VCaP (cell line): ENCODE results near the gene NFE2.

Experiments
- H3K27ac ChIP-seq: fragments of 450-650 bp; 2 replicates; pipeline ENCODE4 v1.5.1; 2017
- CTCF ChIP-seq: fragments of 450-650 bp; conservative IDR thresholded peaks from 2 replicates; pipeline ENCODE4 v1.5.1; 2017; ENCODE audit warnings: mild to moderate bottlenecking, moderate library complexity

NFE2 gene

GRCh38 chr12:54282949-54283593 lies 17.7 kb downstream of the NFE2 start:
- no peak for TF ChIP-seq CTCF
- peak overlapping the region; percentile 98 for H3K27ac ChIP-seq

GRCh38 chr12:54281694-54282093 lies 19.1 kb downstream of the NFE2 start:
- H3K27ac ChIP-seq = peak overlapping the region; percentile 98

GRCh38 chr12:54281261-54281638 lies 19.6 kb downstream of the NFE2 start:
- peak overlapping the region; percentile 98 for H3K27ac ChIP-seq

GRCh38 chr12:54280468-54281260 lies 20.2 kb downstream of the NFE2 start, which contains the start of gene HNRNPA1:
Gene HNRNPA1 (plus strand): TSS chr12:54280726. CDS start chr12:54280808, 82 bp downstream.
- peak within 1 kb of the TSS; percentile 98 for H3K27ac ChIP-seq
- TF ChIP-seq CTCF = no peak

GRCh38 chr12:54279632-54280467 lies 21.0 kb downstream of the NFE2 start, which contains the start of gene CBX5:
Gene CBX5 (minus strand): TSS chr12:54280122. CDS start chr12:54257650, 22,472 bp downstream.
- peak within 1 kb of the TSS; percentile 98 for H3K27ac ChIP-seq
- no peak for TF ChIP-seq CTCF

- peak overlapping the region; percentile 98 for H3K27ac ChIP-seq
- no peak for TF ChIP-seq CTCF
Measured at GRCh38 chr12:54279227-54279631, 21.6 kb downstream of the NFE2 start.

GRCh38 chr12:54277823-54278276 lies 23.0 kb downstream of the NFE2 start:
- TF ChIP-seq CTCF = no peak
- H3K27ac ChIP-seq = peak overlapping the region; percentile 98

GRCh38 chr12:54276368-54276767 lies 24.4 kb downstream of the NFE2 start:
- no peak for TF ChIP-seq CTCF
- peak overlapping the region; percentile 98 for H3K27ac ChIP-seq
